MM.1S (cell line): ENCODE data around the gene PALM3.

Experiments
- CTCF ChIP-seq: fragments of 300-600 bp; sonication (generic); IDR thresholded peaks from 2 replicates; pipeline ENCODE4 v1.5.1; 2016; ENCODE audit warnings: antibody characterized with exemption, low read length, mixed read lengths
- EZH2 ChIP-seq: fragments of 300-600 bp; sonication (generic); optimal IDR thresholded peaks from 2 replicates; pipeline ENCODE3; 2017; ENCODE audit warnings: low read depth, mild to moderate bottlenecking, antibody characterized with exemption, low read length, mixed read lengths

- TF ChIP-seq CTCF: no peak
- no peak for TF ChIP-seq EZH2
Measured at GRCh38 chr19:14006085-14006765, 55.7 kb downstream of the PALM3 start, which contains the start of gene RFX1.
